GM10266 (cell line): ENCODE results near the gene FFAR2.
A peak's percentile ranks its signal among the peaks of the same experiment; 100 is the strongest.
"Not testable (repeated sequence)": the region's sequence is repeated elsewhere in the genome, so short reads cannot be mapped to it uniquely, and the experiment has no call there.

Experiments
- DNase-seq: peaks from one replicate; pipeline ENCODE4 v3.0.0; 2012; ENCODE audit errors: extremely low spot score
- CTCF ChIP-seq: IDR thresholded peaks from 2 replicates; pipeline ENCODE4 v1.5.1; 2012; ENCODE audit warnings: mild to moderate bottlenecking, low read depth; ENCODE audit not compliant: control insufficient read depth, insufficient read depth; ENCODE audit errors: missing control alignments

The FFAR2 gene

GRCh38 chr19:35466259-35466658, 18.2 kb downstream of the FFAR2 start:
- DNase-seq, result no peak
- no peak for TF ChIP-seq CTCF

GRCh38 chr19:35468637-35469036, 20.6 kb downstream of the FFAR2 start:
- peak; percentile 93 for TF ChIP-seq CTCF
- DNase-seq, result peak; percentile 76

GRCh38 chr19:35470128-35470527, 22.1 kb downstream of the FFAR2 start:
- no peak for TF ChIP-seq CTCF
- DNase-seq, result no peak

- DNase-seq, result not testable (repeated sequence)
Observed at GRCh38 chr19:35471075-35471474, 23.0 kb downstream of the FFAR2 start.

GRCh38 chr19:35471946-35472345, 23.9 kb downstream of the FFAR2 start:
- no peak for DNase-seq
- TF ChIP-seq CTCF, result no peak

- no peak for DNase-seq
- no peak for TF ChIP-seq CTCF
Observed at GRCh38 chr19:35474104-35474503, 26.0 kb downstream of the FFAR2 start.

GRCh38 chr19:35474594-35474993, 26.5 kb downstream of the FFAR2 start:
- DNase-seq, result not testable (repeated sequence)

- TF ChIP-seq CTCF, result peak; percentile 36
- no peak for DNase-seq
Observed at GRCh38 chr19:35476149-35476548, 28.1 kb downstream of the FFAR2 start.
